HG03196 (cell line): ENCODE measurements around the gene MSRB1.
A peak's percentile ranks its signal among the peaks of the same experiment; 100 is the strongest.
"Not testable (repeated sequence)": the region's sequence is repeated elsewhere in the genome, so short reads cannot be mapped to it uniquely, and the experiment has no call there.

Experiments used
- ATAC-seq: cut with Tn5 transposase; IDR thresholded peaks from one replicate; pipeline ENCODE4 v1.9.1; 2021; ENCODE audit not compliant: unreplicated experiment

Gene MSRB1

GRCh38 chr16:1941162-1942046 lies 1.6 kb downstream of the MSRB1 start:
- no peak for ATAC-seq

GRCh38 chr16:1940273-1941161 lies 2.5 kb downstream of the MSRB1 start:
- ATAC-seq, result no peak

- not testable (repeated sequence) for ATAC-seq
Observed at GRCh38 chr16:1939833-1940232, 3.2 kb downstream of the MSRB1 start.

- ATAC-seq, result no peak
Observed at GRCh38 chr16:1938910-1939309, 4.1 kb downstream of the MSRB1 start.

- no peak for ATAC-seq
Observed at GRCh38 chr16:1938316-1938715, 4.7 kb downstream of the MSRB1 start.

GRCh38 chr16:1936945-1937479 lies 6.0 kb downstream of the MSRB1 start:
- no peak for ATAC-seq

- no peak for ATAC-seq
Observed at GRCh38 chr16:1933097-1933661, 9.8 kb downstream of the MSRB1 start.

- no peak for ATAC-seq
Observed at GRCh38 chr16:1932050-1933028, 10.7 kb downstream of the MSRB1 start.

GRCh38 chr16:1930338-1930720 lies 12.7 kb downstream of the MSRB1 start:
- ATAC-seq, result no peak

GRCh38 chr16:1929578-1930337 lies 13.2 kb downstream of the MSRB1 start:
- ATAC-seq, result peak; percentile 84

GRCh38 chr16:1929105-1929504 lies 13.9 kb downstream of the MSRB1 start:
- ATAC-seq, result peak; percentile 30

GRCh38 chr16:1926271-1926670 lies 16.7 kb downstream of the MSRB1 start:
- no peak for ATAC-seq

GRCh38 chr16:1924095-1924494 lies 18.9 kb downstream of the MSRB1 start:
- ATAC-seq, result no peak

GRCh38 chr16:1923299-1924034 lies 19.5 kb downstream of the MSRB1 start:
- no peak for ATAC-seq

- no peak for ATAC-seq
Observed at GRCh38 chr16:1922357-1922756, 20.6 kb downstream of the MSRB1 start.

- ATAC-seq, result no peak
Observed at GRCh38 chr16:1920727-1921171, 22.2 kb downstream of the MSRB1 start.

- ATAC-seq, result not testable (repeated sequence)
Observed at GRCh38 chr16:1920122-1920521, 22.9 kb downstream of the MSRB1 start.

- ATAC-seq, result no peak
Observed at GRCh38 chr16:1919327-1919998, 23.5 kb downstream of the MSRB1 start.
